CD4-positive, alpha-beta T cell treated with Interleukin-2 at 100 ng/mL for 4 hours (primary cell): ENCODE results near the gene ZNF689.

Experiments
- DNase-seq: peaks from one replicate; pipeline ENCODE4 v3.0.0-alpha.2; 2020; ENCODE audit warnings: low spot score

Gene ZNF689

GRCh38 chr16:30562021-30562420 is 48.2 kb downstream of the ZNF689 start:
- no peak for DNase-seq

DNA sequence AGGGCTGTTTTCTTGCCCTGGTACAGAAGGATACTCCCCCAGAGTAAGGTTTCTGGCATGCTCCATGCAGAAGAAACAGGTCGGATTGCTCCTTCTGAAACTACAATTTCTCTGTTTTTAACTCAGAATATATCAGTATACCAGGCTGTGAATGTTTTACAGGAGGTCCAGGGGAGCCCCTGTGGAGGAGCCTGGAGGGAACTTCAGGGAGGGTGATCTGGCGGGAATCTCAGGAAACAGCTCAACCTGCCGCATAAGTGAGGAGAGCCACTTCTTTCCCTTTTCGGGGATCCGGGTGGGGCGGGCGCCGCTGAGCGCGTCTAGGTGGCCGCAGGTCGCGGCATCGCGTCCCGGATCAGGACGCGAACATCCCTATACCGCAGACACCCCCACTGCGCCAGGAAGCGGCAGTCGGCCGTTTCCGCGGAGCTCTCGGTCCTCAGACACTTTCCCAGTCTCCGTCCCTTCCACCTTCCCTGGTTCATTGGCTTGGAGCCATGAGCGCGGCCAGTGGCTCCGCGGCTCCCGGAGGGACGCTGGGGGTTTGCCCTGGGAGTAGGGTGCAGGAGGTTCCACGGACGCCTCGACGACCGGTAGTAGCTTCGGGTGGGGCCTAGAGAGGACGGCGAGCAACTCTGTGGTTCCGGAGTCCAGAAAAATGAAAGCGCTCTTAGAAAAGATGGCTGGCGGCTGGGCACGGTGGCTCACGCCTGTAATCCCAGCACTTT is 48.9 kb downstream of the ZNF689 start:
- DNase-seq = peak; percentile 38

DNA sequence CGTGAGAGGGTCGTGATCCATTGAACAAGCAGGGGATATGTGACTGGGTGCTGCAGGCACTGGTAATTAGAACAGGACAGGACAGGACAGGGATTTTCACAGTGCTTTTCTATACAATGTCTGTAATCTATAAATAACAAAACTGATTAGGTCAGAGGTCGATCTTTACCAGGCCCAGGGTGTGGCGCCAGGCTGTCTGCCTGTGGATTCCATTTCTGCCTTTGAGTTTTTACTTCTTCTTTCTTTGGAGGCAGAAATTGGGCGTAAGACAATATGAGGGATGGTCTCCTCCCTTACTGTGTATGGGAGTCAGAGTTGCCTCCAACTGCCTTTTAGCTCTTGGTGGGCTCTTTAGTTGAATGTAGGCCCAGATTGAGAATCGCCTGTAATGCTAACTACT is 50.5 kb downstream of the ZNF689 start:
- no peak for DNase-seq

- DNase-seq = no peak
Measured at GRCh38 chr16:30558789-30559377, 51.3 kb downstream of the ZNF689 start.

- DNase-seq = peak; percentile 99
Measured at GRCh38 chr16:30557957-30558788, 52.0 kb downstream of the ZNF689 start, which contains the start of gene ZNF764. ZNF764 (minus strand) TSS chr16:30558374; CDS start chr16:30558182, 192 bp downstream.

- no peak for DNase-seq
Measured at GRCh38 chr16:30557707-30557956, 52.6 kb downstream of the ZNF689 start.

- DNase-seq = no peak
Measured at GRCh38 chr16:30556125-30556473, 54.1 kb downstream of the ZNF689 start.

- DNase-seq = no peak
Measured at GRCh38 chr16:30555315-30556124, 54.7 kb downstream of the ZNF689 start.

DNA sequence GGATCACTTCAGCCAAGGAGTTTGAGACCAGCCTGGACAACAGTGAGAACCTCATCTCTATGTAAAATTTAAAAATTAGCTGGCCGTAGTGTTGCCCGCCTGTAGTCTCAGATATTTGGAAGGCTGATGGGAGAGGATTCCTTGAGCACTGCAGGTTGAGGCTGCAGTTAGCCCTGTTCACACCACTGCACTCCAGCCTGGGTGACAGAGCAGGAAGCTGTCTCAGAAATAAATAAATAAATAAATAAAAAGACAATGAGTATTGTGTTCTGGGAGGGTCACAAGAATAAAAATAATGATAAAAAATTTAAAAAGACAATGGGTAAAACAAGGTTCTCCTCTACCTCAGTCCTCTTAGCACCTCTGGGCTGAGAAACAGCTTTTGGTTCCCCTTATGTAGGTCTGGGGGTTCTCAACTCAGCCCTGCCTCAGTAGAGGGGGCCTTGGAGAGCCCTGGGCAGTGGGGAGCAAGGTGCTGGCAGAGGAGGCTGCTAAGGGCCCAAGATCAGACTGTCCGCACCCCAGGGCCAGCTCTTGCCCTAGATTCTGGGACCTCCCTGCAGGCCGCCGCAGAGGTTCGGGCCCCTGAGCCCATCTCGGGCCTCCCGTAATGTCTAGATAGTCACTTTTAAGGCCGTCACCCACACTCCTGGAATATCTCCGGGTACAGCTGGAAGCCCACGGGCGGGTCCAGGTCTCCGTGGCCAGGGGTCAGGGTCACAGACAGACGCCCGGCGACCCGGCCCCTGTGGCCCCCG is 55.5 kb downstream of the ZNF689 start:
- DNase-seq = no peak

DNA sequence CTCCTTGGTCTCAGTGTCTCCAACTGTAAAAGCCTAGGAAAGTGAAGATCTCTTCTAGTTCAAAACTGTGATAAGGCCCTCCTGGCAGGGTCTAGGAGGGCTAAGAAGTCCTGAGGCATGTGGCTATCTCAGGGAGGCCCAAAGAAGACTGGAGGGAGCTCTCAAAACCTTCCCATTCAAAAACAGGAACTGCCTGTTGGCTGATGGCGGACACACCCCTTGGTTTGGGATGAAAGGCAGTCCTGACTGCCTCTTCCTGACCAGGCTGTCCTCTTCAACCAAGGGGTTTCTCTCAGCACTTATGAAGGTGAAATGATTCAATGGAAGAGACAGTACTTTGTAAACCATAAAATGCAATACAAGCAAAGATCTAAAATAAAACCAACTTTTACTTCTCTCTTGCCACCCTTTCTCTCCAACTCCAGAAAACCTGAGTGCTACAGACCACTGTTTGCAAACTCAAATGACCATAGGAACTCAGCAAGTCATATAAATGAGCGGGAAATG is 56.7 kb downstream of the ZNF689 start:
- DNase-seq = no peak

GRCh38 chr16:30552956-30553355 is 57.2 kb downstream of the ZNF689 start:
- DNase-seq = no peak
